GM12872 (cell line): ENCODE data around the gene TLCD3B.

ENCODE experiments used
- CTCF ChIP-seq: IDR thresholded peaks from 3 replicates; pipeline ENCODE4 v1.5.1; 2011; ENCODE audit warnings: low read depth, mild to moderate bottlenecking, low read length, moderate library complexity; ENCODE audit not compliant: insufficient read depth

The TLCD3B gene

GRCh38 chr16:30022887-30023286 is 8.2 kb downstream of the TLCD3B start, which contains the start of gene C16orf92:
TSS of gene C16orf92 (plus strand) at chr16:30023198. CDS start at chr16:30023341, 143 bp downstream.
- no peak for TF ChIP-seq CTCF

GRCh38 chr16:30018731-30019158 is 12.3 kb downstream of the TLCD3B start:
- TF ChIP-seq CTCF = no peak

GRCh38 chr16:30017277-30017656 is 13.8 kb downstream of the TLCD3B start:
- TF ChIP-seq CTCF = no peak

GRCh38 chr16:30016555-30017276 is 14.4 kb downstream of the TLCD3B start:
- TF ChIP-seq CTCF = no peak

GRCh38 chr16:30011714-30012504 is 19.2 kb downstream of the TLCD3B start:
- no peak for TF ChIP-seq CTCF

GRCh38 chr16:30010844-30011713 is 20.0 kb downstream of the TLCD3B start, which contains the start of gene DOC2A:
TSS of gene DOC2A (minus strand) at chr16:30011027. CDS start at chr16:30010222, 805 bp downstream.
- no peak for TF ChIP-seq CTCF
